ENCODE measurements around the gene PARD3B. TPM values are rescaled to one million over a fixed set of nuclear protein-coding genes. Genes with fewer than 3 reads are reported as not detected.

PARD3B gene, protein sequence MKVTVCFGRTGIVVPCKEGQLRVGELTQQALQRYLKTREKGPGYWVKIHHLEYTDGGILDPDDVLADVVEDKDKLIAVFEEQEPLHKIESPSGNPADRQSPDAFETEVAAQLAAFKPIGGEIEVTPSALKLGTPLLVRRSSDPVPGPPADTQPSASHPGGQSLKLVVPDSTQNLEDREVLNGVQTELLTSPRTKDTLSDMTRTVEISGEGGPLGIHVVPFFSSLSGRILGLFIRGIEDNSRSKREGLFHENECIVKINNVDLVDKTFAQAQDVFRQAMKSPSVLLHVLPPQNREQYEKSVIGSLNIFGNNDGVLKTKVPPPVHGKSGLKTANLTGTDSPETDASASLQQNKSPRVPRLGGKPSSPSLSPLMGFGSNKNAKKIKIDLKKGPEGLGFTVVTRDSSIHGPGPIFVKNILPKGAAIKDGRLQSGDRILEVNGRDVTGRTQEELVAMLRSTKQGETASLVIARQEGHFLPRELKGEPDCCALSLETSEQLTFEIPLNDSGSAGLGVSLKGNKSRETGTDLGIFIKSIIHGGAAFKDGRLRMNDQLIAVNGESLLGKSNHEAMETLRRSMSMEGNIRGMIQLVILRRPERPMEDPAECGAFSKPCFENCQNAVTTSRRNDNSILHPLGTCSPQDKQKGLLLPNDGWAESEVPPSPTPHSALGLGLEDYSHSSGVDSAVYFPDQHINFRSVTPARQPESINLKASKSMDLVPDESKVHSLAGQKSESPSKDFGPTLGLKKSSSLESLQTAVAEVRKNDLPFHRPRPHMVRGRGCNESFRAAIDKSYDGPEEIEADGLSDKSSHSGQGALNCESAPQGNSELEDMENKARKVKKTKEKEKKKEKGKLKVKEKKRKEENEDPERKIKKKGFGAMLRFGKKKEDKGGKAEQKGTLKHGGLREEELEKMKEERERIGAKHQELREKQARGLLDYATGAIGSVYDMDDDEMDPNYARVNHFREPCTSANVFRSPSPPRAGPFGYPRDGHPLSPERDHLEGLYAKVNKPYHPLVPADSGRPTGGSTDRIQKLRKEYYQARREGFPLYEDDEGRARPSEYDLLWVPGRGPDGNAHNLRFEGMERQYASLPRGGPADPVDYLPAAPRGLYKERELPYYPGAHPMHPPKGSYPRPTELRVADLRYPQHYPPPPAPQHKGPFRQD (N-terminal part only)
- total RNA-seq (2021; fragmentation: NEBNext Ultra II Directional; extraction: Animal tissue kit (Norgen Biotek cat#: 25700)): 4.9 and 5.7 TPM in 2 replicates
- 0.97 and 1.2 TPM in 2 replicates for polyA plus RNA-seq (2011; rRNA removed)
- 1.2 TPM for polyA plus RNA-seq (2011; cell fraction: cytosol; rRNA removed)
- 2.8 TPM for polyA plus RNA-seq (2011; cell fraction: nucleus; rRNA removed)
- polyA plus RNA-seq (2012, experiment 1 of 2): 1.7 to 3.1 TPM (median 2.5 TPM) in 4 replicates
- polyA plus RNA-seq (2012, experiment 2 of 2): 0.18 TPM
- polyA plus RNA-seq (2013, experiment 1 of 2): 1.8 TPM
- polyA plus RNA-seq (2013, experiment 2 of 2): 1.8 TPM
- 3.5 and 5.3 TPM in 2 replicates for polyA minus RNA-seq (2011; rRNA and poly(A)+ RNA removed)
- 2.0 TPM for polyA minus RNA-seq (2011; cell fraction: cytosol; rRNA and poly(A)+ RNA removed)
- 13.4 TPM for polyA minus RNA-seq (2011; cell fraction: nucleus; rRNA and poly(A)+ RNA removed)
- long read RNA-seq, experiment 1, partial matches to known transcripts: 0 of 4 reads
- long read RNA-seq, experiment 1, other reads (novel, unspliced or antisense): 4 of 4 reads
- long read RNA-seq, experiment 2, partial matches to known transcripts: 0 of 1 reads
- long read RNA-seq, experiment 2, other reads (novel, unspliced or antisense): 1 of 1 reads

DNA sequence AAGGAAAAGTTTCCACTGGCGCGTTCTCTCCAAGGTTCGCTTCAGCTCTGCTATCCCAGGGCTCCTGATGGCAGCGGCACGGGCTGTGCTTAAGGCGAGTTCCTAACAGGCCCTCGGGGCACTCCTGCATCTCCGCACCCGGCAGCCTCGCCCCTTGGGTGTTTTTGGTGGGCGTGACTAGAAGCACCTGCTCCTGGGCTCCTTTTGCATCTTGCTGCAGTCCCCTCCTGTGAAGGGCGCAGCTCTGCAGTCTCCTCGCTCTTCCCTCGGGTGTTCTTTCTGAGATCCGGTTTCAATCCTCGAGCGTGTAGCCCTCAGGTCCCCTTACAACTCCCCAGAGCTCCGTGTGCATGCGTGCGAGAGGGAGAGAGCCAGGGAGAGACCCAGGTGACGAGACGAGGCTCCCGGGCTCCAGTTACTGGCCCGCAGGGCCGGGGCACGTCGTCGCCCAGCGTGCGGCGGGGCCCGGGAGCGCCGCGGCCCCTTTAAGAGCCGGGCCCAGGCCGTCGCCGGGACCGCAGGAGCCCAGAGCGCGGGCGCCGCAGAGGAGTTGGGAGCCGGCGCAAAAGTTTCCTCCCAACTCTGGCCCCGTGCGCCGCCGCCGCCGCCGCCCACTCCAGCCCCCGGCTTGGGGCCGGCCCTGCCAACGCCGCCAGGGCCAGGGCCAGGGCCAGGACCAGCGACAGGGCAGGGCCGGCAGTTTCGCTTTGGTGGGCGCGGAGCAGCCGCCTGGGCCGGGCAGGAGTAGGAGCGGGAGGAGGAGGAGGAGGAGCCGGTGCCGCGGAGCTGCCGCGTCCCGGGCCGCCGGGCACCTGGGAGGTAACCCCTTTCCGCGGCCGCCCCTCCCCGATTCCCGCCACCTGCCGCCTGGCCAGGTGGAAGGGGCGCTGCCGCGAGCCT, at the start of gene PARD3B:
TSS of gene PARD3B (plus strand) at position 515 of the 900 bp plus-strand sequence. CDS start 525 bp downstream, outside the sequence.
- no peak within 1 kb of the TSS for H2BK5ac ChIP-seq (ENCODE audit: low read depth, low read length)
- no peak within 1 kb of the TSS for H3K27ac ChIP-seq (ENCODE audit: low read depth, low read length)
- H4K91ac ChIP-seq (replicated peaks; ENCODE audit: insufficient read length, low read length): no peak within 1 kb of the TSS
- no peaks in the 10 kb centered on the region for H3K79me1 ChIP-seq (ENCODE audit: low read depth, low read length)
- peak within 1 kb of the TSS; percentile 32 to 78 (median 42) for H3K4me3 ChIP-seq (ENCODE audit: extremely low read depth in 1 of 4, insufficient read depth in 2 of 4, low read depth in 3 of 4, low read length in 4 of 4)
- H3K4ac ChIP-seq (replicated peaks; ENCODE audit: insufficient read length, low read depth, low read length): no peak within 1 kb of the TSS
- H3K36me3 ChIP-seq (ENCODE audit: control insufficient read depth in 2 of 4, insufficient read depth in 4 of 4, low read length in 3 of 4): no peaks in the 10 kb centered on the region
- no peak within 1 kb of the TSS for H2BK120ac ChIP-seq (replicated peaks; ENCODE audit: low read depth, low read length)
- peak within 1 kb of the TSS; percentile 83 for H2AFZ ChIP-seq (ENCODE audit: low read length)
- H2AK5ac ChIP-seq (ENCODE audit: low read depth, low read length): no peak within 1 kb of the TSS
- H2BK20ac ChIP-seq (ENCODE audit: low read length): no peak within 1 kb of the TSS
- H4K8ac ChIP-seq (ENCODE audit: extremely low read depth, insufficient read depth, low read length): peak within 1 kb of the TSS; percentile 32; the same call in 1 of the 2 replicates
- peak in 1 of 2 experiments; percentile 76 for DNase-seq (ENCODE audit: low read depth in 1 of 2, low spot score in 2 of 2)
- no peak within 1 kb of the TSS for H3K23ac ChIP-seq (ENCODE audit: insufficient read length)
- peak within 1 kb of the TSS; percentile 73; the same call in 1 of the 2 replicates for H3K18ac ChIP-seq (ENCODE audit: extremely low read depth, low read length)
- no peak within 1 kb of the TSS for H2BK15ac ChIP-seq (ENCODE audit: low read length)
- peaks cover 3 to 26% (median 18%) of the 10 kb centered on the region in 4 experiments for H3K27me3 ChIP-seq (replicated peaks in 1 of 4; ENCODE audit: control insufficient read depth in 3 of 4, extremely low read depth in 1 of 4, insufficient read depth in 3 of 4, low read length in 3 of 4)
- H3K9me3 ChIP-seq (ENCODE audit: insufficient read depth in 2 of 2, low read depth in 1 of 2, low read length in 1 of 2): no peaks in the 10 kb centered on the region
- H3K79me2 ChIP-seq (ENCODE audit: control insufficient read depth in 1 of 2, insufficient read depth in 2 of 2, low read length in 2 of 2): no peaks in the 10 kb centered on the region
- WGBS, 2 experiments (ENCODE audit: extremely low coverage in 1 of 2, insufficient coverage in 1 of 2, insufficient read length in 1 of 2, insufficient replicate concordance in 2 of 2, low coverage in 1 of 2, low lambda C conversion rate in 2 of 2, missing lambda C conversion rate in 1 of 2): 2% methylated on average over 40 of the region's 82 CpGs; no CpG with 5 or more reads in 1 of the 2 experiments
- H3K23me2 ChIP-seq (ENCODE audit: low read depth, low read length): peaks cover 7% of the 10 kb centered on the region; the same call in 1 of the 2 replicates
- CTCF ChIA-PET (ENCODE audit: partially characterized antibody): interaction anchor here (0.7 to 2.6 kb wide), 4 partner anchors 16 to 284 kb away, joined by 3 to 9 read pairs (median 5); no protein-coding TSS in a partner anchor
- H2BK12ac ChIP-seq (ENCODE audit: low read depth, low read length): peak within 1 kb of the TSS; percentile 62; the same call in 1 of the 2 replicates
- FAIRE-seq: no peak
- no peak within 1 kb of the TSS for H4K5ac ChIP-seq (ENCODE audit: insufficient read length, low read depth, low read length)
- no peak within 1 kb of the TSS for H3K56ac ChIP-seq (replicated peaks; ENCODE audit: insufficient read length, low read depth, low read length)
- POLR2A ChIA-PET (ENCODE audit: partially characterized antibody): interaction anchor here (1.2 to 1.3 kb wide), 2 partner anchors 16 to 134 kb away, joined by 3 to 4 read pairs; no protein-coding TSS in a partner anchor
- H3K4me2 ChIP-seq (ENCODE audit: insufficient read depth in 1 of 2, low read depth in 2 of 2, low read length in 2 of 2): peak within 1 kb of the TSS; percentile 77 to 88
- no peak within 1 kb of the TSS for H3K14ac ChIP-seq (ENCODE audit: insufficient read length)
- peaks cover 0 to 5% (median 2%) of the 10 kb centered on the region in 4 experiments; a peak in 3 of 7 replicates for H3K4me1 ChIP-seq (replicated peaks in 1 of 4; ENCODE audit: control insufficient read depth in 3 of 4, insufficient read depth in 4 of 4, low read length in 3 of 4)
- H3K9ac ChIP-seq (replicated peaks in 1 of 4; ENCODE audit: extremely low read depth in 1 of 4, low read depth in 3 of 4, low read length in 3 of 4): peak within 1 kb of the TSS in 1 of 4 experiments; percentile 28; a peak in 2 of 7 replicates
- peaks cover 0 to 2% of the 10 kb centered on the region in 2 experiments for H4K20me1 ChIP-seq (replicated peaks in 1 of 2; ENCODE audit: control insufficient read depth in 1 of 2, insufficient read depth in 2 of 2, low read length in 2 of 2)
- no peak for TF ChIP-seq POLR2A (IDR thresholded peaks at IDR 0.05; ENCODE audit: control extremely low read depth in 1 of 2, low read depth in 2 of 2, low read length in 2 of 2)
- no peak for TF ChIP-seq SIX5 (IDR thresholded peaks at IDR 0.05; ENCODE audit: low read depth, low read length)
- TF ChIP-seq CREB1 (IDR thresholded peaks at IDR 0.05): no peak

Data from H1 (cell line).